GM23248 (cell line): ENCODE results near the gene RAB3IP. TPM values are rescaled to one million over a fixed set of nuclear protein-coding genes. Genes with fewer than 3 reads are reported as not detected.

ENCODE experiments used
- DNase-seq: peaks from one replicate; pipeline ENCODE4 v3.0.0-alpha.2; 2015
- H2AFZ ChIP-seq: fragments of 200-600 bp; sonication (generic); 2 replicates; pipeline ENCODE4 v1.6.1; 2016; ENCODE audit warnings: antibody characterized with exemption
- H3F3A ChIP-seq: fragments of 200-600 bp; sonication (generic); 2 replicates; pipeline ENCODE4 v1.6.1; 2016; ENCODE audit warnings: mild to moderate bottlenecking, antibody characterized with exemption, mixed run types; ENCODE audit not compliant: insufficient read depth
- H3K27ac ChIP-seq: fragments of 200-600 bp; sonication (generic); 2 replicates; pipeline ENCODE4 v1.5.1; 2016; ENCODE audit warnings: mild to moderate bottlenecking
- H3K27me3 ChIP-seq: fragments of 200-600 bp; sonication (generic); replicated peaks from 2 replicates; pipeline ENCODE4 v1.6.1; 2016; ENCODE audit warnings: mild to moderate bottlenecking; ENCODE audit not compliant: insufficient read depth
- H3K36me3 ChIP-seq: fragments of 200-600 bp; sonication (generic); 2 replicates; pipeline ENCODE4 v1.6.1; 2016; ENCODE audit warnings: low read depth, mild to moderate bottlenecking
- H3K4me1 ChIP-seq: fragments of 200-600 bp; sonication (generic); 2 replicates; pipeline ENCODE4 v1.6.1; 2016; ENCODE audit warnings: mild to moderate bottlenecking; ENCODE audit not compliant: insufficient read depth
- H3K4me2 ChIP-seq: fragments of 200-600 bp; sonication (generic); one replicate; pipeline ENCODE4 v1.6.1; 2016; ENCODE audit warnings: mild to moderate bottlenecking; ENCODE audit not compliant: unreplicated experiment
- H3K4me3 ChIP-seq: fragments of 200-600 bp; sonication (generic); 2 replicates; pipeline ENCODE4 v1.5.1; 2016; ENCODE audit warnings: mild to moderate bottlenecking
- H3K79me2 ChIP-seq: fragments of 200-600 bp; sonication (generic); 2 replicates; pipeline ENCODE4 v1.6.1; 2016; ENCODE audit warnings: mild to moderate bottlenecking; ENCODE audit not compliant: insufficient read depth
- H3K9ac ChIP-seq: fragments of 200-600 bp; sonication (generic); 2 replicates; pipeline ENCODE4 v1.6.1; 2016; ENCODE audit warnings: mild to moderate bottlenecking
- H3K9me2 ChIP-seq: fragments of 200-600 bp; sonication (generic); 2 replicates; pipeline ENCODE4 v1.6.1; 2016; ENCODE audit warnings: mixed run types, mild to moderate bottlenecking, moderate library complexity; ENCODE audit not compliant: insufficient read depth
- H3K9me3 ChIP-seq: fragments of 200-600 bp; sonication (generic); one replicate; pipeline ENCODE4 v1.6.1; 2017; ENCODE audit warnings: low read depth
- H4K20me1 ChIP-seq: fragments of 200-600 bp; sonication (generic); 2 replicates; pipeline ENCODE4 v1.6.0; 2016; ENCODE audit not compliant: insufficient read depth
- EZH2 ChIP-seq: fragments of 200-600 bp; sonication (generic); IDR thresholded peaks from 2 replicates; pipeline ENCODE4 v1.6.1; 2018; ENCODE audit warnings: antibody characterized with exemption, mild to moderate bottlenecking; ENCODE audit not compliant: insufficient read depth, poor library complexity, severe bottlenecking
- EZH2phosphoT487 ChIP-seq: fragments of 200-600 bp; sonication (generic); IDR thresholded peaks from 2 replicates; pipeline ENCODE4 v1.6.1; 2018; ENCODE audit warnings: antibody characterized with exemption, moderate library complexity, mild to moderate bottlenecking, low read depth; ENCODE audit not compliant: insufficient read depth
- WGBS, 2 experiments: methylation state at CpG; one replicate each; pipeline ENCODE4 v1.1.6; 2015 to 2017; ENCODE audit warnings: low lambda C conversion rate in 2 of 2, low coverage in 1 of 2; ENCODE audit errors: missing lambda C conversion rate in 2 of 2; 5-methylcytosine and 5-hydroxymethylcytosine counted together
- in situ Hi-C: fragments of 300-500 bp; cut with MboI; formaldehyde crosslinking; loops from 2 replicates; pipeline ENCODE4 v1.15.0; 2020
- polyA plus RNA-seq: library from polyadenylated mRNA; unstranded; fragments of >200 nt; fragmentation: Nextera tagmentation; extraction: Ambion mirVana; gene quantifications from 2 replicates; pipeline ENCODE4 v1.2.1, GENCODE V29; 2016
- total RNA-seq: library from RNA; depleted of rRNA; stranded (reverse); fragments of >200 nt; shearing (Covaris generic); gene quantifications from 2 replicates; pipeline ENCODE4 v1.2.3, GENCODE V29; 2014

Gene RAB3IP
- total and polyA plus RNA-seq, 2 experiments from 2014 or later: 2.5 to 3.6 TPM

DNA sequence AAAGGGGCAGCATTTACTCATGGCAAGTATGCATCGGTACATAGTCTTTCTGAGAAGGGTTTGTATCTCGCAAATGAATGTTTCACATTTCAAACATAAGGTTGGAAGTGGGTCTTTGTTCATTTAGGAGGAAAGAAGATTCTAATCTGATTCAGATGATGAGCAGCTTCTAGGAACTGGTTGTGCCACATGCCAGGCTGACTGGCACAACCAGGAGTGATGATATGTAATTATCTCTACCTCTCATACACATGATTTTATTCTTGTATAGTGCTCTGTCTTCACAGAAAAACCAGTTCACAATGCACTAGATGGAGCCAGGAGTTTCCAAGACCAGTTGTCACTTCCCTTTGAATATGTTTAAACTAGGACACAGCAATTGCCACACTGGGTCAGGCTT is 25.8 kb upstream of the RAB3IP start:
- TF ChIP-seq EZH2phosphoT487: no peak
- H3F3A ChIP-seq: no peaks in the 10 kb centered on the region
- H3K27me3 ChIP-seq: no peaks in the 10 kb centered on the region; the same call in 1 of the 2 replicates
- H3K9ac ChIP-seq: no peak overlapping the region
- no peak for DNase-seq
- no peak overlapping the region for H2AFZ ChIP-seq
- H3K36me3 ChIP-seq: no peaks in the 10 kb centered on the region
- no peak overlapping the region for H3K4me2 ChIP-seq
- in situ Hi-C loops: no loop called here
- WGBS, 2 experiments: 57% methylated on average over 2 of the region's 2 CpGs
- no peaks in the 10 kb centered on the region for H4K20me1 ChIP-seq
- no peaks in the 10 kb centered on the region for H3K9me2 ChIP-seq
- H3K27ac ChIP-seq: no peak overlapping the region
- no peak overlapping the region for H3K4me3 ChIP-seq
- H3K9me3 ChIP-seq: no peaks in the 10 kb centered on the region
- H3K79me2 ChIP-seq: no peaks in the 10 kb centered on the region
- no peaks in the 10 kb centered on the region for H3K4me1 ChIP-seq

DNA sequence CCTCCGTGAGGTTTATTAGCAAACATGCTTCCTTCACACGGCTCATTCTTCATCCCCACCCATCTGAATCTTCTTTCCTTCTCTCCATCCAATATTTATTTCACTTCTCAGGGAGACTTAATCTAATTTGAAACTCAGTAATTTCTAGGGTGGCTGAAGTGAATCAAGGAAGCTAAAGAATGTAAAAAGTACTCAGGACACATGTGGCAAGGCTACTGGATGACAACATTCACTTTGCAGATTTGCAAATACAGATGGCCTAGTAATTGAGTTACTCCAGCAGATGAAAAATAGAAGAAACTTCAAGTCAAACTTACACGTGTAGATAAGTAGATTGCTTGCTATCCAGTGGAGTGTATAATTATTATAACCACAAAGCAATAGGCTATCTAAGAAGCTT is 24.1 kb upstream of the RAB3IP start:
- H3K36me3 ChIP-seq: no peaks in the 10 kb centered on the region
- H3K4me1 ChIP-seq: no peaks in the 10 kb centered on the region
- no peak overlapping the region for H2AFZ ChIP-seq
- no peaks in the 10 kb centered on the region; the same call in 1 of the 2 replicates for H3K27me3 ChIP-seq
- no peak overlapping the region for H3K4me2 ChIP-seq
- H3K27ac ChIP-seq: no peak overlapping the region
- TF ChIP-seq EZH2 (no peak), EZH2phosphoT487 (no peak)
- H3F3A ChIP-seq: no peaks in the 10 kb centered on the region
- H4K20me1 ChIP-seq: no peaks in the 10 kb centered on the region
- in situ Hi-C loops: no loop called here
- no peaks in the 10 kb centered on the region for H3K79me2 ChIP-seq
- H3K9me3 ChIP-seq: no peaks in the 10 kb centered on the region
- no peak overlapping the region for H3K4me3 ChIP-seq
- WGBS, 2 experiments: 13 to 14% methylated on average over 3 of the region's 3 CpGs
- H3K9ac ChIP-seq: no peak overlapping the region
- DNase-seq: no peak
- H3K9me2 ChIP-seq: no peaks in the 10 kb centered on the region

DNA sequence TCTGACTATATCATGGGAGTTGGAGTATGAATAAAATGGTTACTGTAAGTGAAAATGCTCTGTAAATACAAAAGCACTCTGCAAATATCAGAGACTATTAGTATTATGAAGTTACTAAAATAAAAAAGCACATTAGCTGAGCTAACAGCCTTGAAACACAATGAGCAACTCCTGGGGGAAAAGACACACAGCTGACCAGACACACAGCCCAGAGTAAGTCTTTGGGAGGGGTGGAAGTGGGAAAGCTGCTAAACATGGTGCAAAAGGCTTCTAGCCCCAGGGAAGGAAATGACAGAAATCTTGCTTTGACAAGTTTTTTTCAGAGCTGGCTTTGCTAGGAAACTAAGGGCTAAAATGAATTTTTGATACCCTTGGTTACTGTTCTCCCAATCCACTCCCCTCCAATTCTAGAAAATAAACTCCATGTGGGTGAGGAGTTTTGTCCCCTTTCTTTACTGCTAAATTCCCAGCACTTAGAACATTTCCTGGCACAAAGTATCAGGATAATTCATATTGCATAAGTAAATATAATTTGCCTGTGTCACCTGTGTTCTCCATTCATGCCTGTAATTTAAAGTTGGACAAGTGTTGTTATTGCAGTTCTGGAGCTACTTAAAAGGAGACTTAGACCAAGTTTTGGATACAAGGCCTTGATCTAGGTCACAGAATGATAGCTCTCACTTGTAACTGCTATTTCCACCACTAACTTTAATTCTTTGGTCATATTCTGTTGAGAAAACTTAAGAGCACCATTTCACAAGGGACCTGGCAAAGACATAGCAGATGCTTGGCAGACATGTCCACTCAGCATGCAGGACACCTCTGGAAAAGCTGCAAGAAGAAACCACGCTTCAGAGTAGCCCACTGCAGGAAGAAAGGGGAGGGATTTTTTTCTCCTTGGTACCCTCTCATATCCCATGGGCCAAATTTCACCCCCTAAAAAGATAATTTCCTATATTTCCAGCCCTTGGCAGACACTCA is 19.0 kb upstream of the RAB3IP start:
- Histone ChIP-seq H3K27me3 (no peaks in the 10 kb centered on the region; the same call in none of the 2 replicates), H3K36me3 (no peaks in the 10 kb centered on the region), H3K9ac (no peak overlapping the region), H3F3A (no peaks in the 10 kb centered on the region), H3K4me2 (no peak overlapping the region), H3K4me3 (no peak overlapping the region), H3K4me1 (no peaks in the 10 kb centered on the region), H3K79me2 (no peaks in the 10 kb centered on the region), H4K20me1 (no peaks in the 10 kb centered on the region), H3K9me3 (no peaks in the 10 kb centered on the region), H2AFZ (no peak overlapping the region), H3K9me2 (no peaks in the 10 kb centered on the region), H3K27ac (no peak overlapping the region)
- TF ChIP-seq EZH2 (no peak), EZH2phosphoT487 (no peak)
- 29 to 53% methylated on average over 1 of the region's 1 CpG for WGBS, 2 experiments
- no peak for DNase-seq
- in situ Hi-C loops: no loop called here

DNA sequence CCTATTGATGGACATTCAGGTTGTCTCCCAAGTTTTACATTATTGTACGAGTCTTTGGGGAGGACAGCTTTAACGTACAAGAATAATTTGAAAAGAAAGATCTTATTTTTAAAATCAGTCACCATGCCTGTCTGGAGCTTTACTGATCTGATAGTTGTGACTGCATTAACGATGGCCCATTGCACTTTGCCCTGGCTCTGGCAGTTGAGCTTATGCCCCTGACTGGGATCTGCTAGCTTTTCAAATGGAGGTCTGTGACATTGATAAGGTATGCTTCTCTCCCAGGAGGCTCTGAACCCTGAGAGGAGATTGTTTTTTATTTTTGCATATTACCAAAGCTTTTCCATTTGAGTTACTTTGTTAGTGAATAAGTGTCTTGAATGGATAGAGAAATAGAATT is 17.9 kb upstream of the RAB3IP start:
- WGBS, 2 experiments: 49 to 50% methylated on average over 3 of the region's 3 CpGs
- Histone ChIP-seq H4K20me1 (no peaks in the 10 kb centered on the region), H3K27ac (no peak overlapping the region), H3K27me3 (no peaks in the 10 kb centered on the region; the same call in none of the 2 replicates), H3K4me1 (no peaks in the 10 kb centered on the region), H3K4me3 (no peak overlapping the region), H3K36me3 (no peaks in the 10 kb centered on the region), H3F3A (no peaks in the 10 kb centered on the region), H3K9ac (no peak overlapping the region), H2AFZ (no peak overlapping the region), H3K9me3 (no peaks in the 10 kb centered on the region), H3K79me2 (no peaks in the 10 kb centered on the region), H3K9me2 (no peaks in the 10 kb centered on the region), H3K4me2 (no peak overlapping the region)
- no peak for TF ChIP-seq EZH2phosphoT487
- no peak for TF ChIP-seq EZH2
- no peak for DNase-seq
- in situ Hi-C loops: no loop called here
